ENCODE results near the gene RYR2.

Gene RYR2

GRCh38 chr1:237478842-237479241, 436.9 kb downstream of the RYR2 start:
- no peak for DNase-seq

DNA sequence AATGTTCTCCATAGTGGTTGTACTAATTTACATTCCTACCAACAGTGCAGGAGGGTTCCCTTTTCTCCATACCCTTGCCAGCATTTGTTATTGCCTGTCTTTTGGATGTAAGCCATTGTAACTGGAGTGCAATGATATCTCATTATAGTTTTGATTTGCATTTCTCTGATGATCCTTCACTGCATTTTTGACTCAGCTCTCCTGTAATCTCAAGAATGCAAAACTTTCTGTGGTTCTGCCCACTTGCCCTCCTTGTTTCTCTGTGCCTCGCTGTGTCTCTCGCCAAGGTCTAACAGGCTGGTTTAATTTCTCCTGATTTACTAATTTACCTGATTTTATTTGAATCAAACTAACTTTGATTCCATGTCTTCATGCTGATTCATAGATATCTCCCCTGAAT, 440.8 kb downstream of the RYR2 start:
- DNase-seq = no peak

DNA sequence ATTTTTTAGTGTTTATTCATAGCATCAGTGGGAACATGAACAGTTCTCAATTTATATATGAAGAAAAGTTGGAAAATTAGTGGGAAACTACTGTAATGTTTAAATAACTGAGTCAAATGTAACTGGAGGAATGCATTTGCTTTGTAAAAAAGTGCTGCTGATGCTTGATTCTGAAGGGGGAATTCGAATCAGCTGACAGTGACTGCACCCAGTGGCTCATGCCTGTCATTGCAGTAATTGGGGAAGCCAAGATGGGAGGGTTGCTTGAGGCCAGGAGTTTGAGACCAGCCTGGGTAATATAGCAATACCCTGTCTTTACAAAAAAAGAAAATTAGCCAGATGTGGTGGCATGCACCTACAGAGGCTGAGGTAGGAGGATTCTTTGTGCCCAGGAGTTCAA, 450.4 kb downstream of the RYR2 start:
- DNase-seq = no peak

DNA sequence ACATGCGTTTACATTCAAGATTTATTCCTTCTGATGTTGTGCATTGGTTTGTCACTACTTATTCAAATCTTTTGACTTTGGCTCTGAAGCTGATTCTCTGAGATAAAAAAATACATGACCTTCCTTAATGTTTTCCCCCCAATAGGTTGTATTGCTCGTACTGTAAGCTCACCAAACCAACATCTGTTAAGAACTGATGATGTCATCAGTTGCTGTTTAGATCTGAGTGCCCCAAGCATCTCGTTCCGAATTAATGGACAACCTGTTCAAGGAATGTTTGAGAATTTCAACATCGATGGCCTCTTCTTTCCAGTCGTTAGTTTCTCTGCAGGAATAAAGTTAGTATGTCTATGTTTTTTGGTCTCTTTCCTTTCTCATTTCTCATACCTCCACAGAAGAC, 458.6 kb downstream of the RYR2 start:
- DNase-seq = no peak

DNA sequence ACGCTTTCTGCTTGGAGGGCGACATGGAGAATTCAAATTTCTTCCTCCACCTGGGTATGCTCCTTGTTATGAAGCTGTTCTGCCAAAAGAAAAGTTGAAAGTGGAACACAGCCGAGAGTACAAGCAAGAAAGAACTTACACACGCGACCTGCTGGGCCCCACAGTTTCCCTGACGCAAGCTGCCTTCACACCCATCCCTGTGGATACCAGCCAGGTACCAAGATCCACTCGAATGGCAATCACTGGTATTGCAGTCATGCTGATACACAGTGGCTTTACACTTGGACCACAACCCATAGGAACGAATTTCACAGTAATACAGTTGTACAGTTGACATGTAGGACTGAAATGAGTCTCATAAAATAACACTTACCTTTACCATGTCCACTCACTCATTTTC, 461.3 kb downstream of the RYR2 start:
- DNase-seq = no peak

- DNase-seq = no peak
Measured at GRCh38 chr1:237507005-237507404, 465.0 kb downstream of the RYR2 start.

- DNase-seq = no peak
Measured at GRCh38 chr1:237509748-237510147, 467.8 kb downstream of the RYR2 start.

DNA sequence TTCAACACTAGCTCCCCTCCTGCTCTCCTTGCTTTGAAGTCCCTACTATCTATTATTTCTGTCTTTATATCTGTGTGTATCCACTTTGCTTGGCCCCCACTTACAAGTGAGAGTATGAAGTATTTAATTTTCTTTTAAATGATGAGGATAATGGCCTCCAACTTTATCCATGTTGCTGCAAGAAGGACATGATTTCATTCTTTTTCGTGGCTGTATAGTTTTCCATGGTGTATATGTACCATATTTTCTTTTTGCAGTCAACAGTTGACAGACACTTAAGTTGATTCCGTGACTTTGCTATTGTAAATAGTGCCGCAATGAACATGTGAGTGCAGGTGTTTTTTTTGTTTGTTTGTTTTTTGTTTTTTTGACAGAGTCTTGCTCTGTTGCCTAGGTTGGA, 483.1 kb downstream of the RYR2 start:
- DNase-seq = no peak

DNA sequence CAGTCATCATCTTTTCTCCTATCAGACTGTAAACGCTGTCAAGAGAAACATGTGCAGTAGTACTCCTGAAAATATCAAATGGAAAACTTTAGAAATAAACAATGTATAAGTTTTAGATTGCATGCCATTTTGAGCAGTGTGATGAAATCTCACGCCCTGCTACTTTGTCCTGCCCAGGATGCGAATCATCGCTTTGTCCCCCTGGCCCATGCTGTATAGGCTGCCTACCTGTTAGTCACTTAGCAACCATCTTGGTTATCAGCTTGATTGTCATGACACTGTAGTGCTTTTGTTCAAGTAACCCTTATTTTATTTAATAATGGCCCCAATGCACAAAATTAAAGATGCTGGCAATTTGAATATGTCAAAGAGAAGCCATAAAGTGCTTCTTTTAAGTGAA, 485.8 kb downstream of the RYR2 start:
- no peak for DNase-seq

DNA sequence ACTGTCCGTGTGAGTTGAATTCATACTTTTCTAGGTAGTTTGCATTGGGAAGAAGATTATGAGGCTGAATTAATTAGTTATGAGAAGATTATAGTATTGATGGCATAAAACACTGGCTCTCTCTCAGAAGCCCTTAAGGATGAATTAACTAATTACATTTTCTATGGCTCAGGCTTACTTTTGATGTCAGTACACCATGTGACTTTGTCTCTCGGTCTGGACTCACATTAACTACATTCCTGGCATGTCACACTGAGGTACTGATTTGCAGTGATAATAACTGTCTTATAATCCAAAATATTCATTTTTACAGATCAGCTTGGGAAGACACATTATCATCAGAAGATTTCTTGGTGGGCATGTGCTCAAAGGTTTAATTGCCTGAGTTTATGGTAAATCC, 486.6 kb downstream of the RYR2 start:
- no peak for DNase-seq

- DNase-seq = no peak
Measured at GRCh38 chr1:237539055-237539454, 497.1 kb downstream of the RYR2 start.

DNA sequence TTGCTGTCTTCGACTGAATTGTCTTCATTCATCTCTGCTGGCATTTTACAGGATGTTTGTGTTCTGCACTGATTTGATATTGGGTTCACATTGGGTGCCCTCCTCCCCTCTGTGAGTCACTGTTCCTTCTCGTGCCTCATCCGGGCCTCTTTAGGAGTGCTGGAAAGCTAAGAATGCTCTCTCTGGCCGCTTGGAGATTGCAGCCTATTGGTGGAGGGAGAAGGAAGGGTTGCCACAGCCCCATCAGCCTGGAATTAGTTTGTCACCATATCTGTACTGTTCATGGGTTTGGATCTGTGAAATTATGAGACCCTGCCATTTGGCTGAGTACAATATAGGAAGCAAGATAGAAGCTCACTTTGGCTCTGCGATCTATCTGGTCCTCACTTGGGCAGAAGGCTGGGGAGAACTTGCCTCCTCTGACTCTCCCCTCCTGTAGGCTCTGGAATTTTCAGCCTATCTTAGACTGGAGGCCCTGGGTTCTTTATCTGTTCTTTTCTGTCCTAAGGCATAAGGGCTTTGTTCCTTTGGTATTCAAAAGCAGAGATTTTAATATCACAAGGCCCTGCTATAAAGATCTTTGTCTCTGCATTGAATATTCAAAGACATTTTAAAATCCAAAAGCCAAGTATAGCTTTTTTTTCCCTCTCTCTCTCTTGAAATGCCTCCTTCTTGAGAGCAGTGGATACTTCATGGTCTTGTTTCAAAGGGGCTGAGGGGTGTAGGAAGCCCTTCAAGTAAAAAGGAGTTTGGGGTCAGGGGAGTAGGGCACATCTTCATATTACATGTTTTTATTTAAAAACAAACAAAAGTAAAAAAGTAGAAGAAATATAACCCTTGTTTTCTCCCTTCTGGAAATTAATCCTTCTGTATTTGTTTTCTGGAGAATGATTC, 500.8 kb downstream of the RYR2 start:
- no peak for DNase-seq

DNA sequence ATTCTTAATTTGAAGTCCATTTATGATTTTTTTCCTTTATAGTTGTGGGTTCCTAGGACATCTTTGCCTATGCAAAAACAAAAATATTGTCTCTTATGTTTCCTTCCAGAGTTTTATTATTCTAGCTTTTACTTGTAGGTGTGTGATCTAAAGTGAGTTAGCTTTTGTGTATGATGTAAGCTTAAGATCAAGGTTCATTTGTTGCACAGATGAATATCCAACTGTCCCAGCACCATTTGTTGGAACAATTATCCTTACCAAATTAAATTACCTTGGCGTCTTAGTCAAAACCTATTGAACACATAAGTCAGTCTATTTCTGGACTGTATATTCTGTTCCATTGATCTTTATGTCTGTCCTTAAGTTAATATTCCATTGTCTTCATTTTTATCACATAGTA, 511.1 kb downstream of the RYR2 start:
- DNase-seq = no peak

DNA sequence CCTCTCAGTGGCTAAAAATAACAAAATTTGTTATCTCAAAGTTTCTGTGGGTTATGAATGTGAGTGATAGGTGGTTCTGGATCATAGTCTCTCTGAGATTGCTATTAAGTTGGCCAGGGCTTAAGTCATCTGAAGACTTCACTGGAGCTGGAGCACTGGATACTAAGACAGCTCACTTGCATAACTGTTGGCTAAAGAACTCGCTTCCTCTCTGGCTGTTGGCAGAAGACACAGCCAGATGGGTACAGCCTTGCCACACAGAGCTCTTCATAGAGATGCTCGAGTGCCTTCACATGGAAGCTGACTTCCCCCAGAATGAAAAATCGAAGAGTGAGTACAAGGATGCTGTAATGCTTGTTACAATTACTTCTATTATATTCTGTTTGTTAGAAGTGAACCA, 514.9 kb downstream of the RYR2 start:
- DNase-seq = no peak

- no peak for DNase-seq
Measured at GRCh38 chr1:237562242-237562823, 520.3 kb downstream of the RYR2 start.

GRCh38 chr1:237565236-237565635, 523.3 kb downstream of the RYR2 start:
- DNase-seq = no peak

DNA sequence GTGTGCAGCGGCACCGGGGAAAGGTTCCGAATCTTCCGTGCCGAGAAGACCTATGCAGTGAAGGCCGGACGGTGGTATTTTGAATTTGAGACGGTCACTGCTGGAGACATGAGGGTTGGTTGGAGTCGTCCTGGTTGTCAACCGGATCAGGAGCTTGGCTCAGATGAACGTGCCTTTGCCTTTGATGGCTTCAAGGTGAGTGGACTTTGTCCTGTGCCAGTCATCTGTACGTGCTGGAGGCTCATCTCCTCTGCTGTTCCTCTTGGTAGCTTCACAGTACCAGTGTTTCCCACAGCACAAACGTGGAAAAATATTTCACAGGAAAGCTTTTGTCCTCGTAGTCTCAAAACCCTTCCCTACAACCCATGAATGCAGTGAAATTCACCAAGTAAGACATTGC, 524.6 kb downstream of the RYR2 start:
- no peak for DNase-seq

- no peak for DNase-seq
Measured at GRCh38 chr1:237568955-237569354, 527.0 kb downstream of the RYR2 start.

- DNase-seq = no peak
Measured at GRCh38 chr1:237570530-237570929, 528.5 kb downstream of the RYR2 start.

DNA sequence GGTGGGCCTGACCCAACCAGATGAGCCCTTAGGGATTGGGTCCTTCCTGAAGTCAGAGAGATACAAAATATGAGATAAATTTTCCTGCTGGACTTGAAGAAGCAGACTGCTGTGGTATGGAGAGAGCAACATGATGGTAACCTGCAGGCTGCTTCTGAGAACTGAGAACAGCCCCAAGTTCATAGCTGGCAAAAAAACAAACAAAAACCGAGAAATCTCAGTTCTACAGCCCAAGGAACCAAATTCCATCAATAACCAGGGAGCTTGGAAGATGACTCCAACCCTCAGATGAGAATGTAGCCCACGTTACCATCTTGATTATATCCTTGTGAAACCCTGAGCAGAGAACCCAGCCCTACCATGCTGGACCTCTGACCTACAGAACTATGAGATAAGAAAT, 532.6 kb downstream of the RYR2 start:
- no peak for DNase-seq

DNA sequence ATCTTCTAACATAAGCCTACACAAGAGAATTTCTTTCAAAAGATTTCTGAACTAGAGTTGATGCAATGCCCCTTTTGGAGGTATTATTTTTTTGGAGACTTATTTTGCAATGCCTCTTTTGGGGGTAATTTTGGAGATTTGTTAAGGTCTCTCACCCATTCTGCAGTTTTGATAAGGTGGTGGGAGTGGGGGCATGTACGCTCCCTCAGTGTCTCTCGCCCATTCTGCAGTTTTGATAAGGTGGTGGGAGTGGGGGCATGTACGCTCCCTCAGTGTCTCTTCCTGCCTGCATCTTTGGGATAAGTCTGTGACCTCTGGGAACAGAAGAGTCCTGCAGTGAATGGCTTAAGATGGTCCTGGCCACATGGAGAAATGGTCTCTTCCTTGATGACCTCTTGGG, 536.6 kb downstream of the RYR2 start:
- no peak for DNase-seq

DNA sequence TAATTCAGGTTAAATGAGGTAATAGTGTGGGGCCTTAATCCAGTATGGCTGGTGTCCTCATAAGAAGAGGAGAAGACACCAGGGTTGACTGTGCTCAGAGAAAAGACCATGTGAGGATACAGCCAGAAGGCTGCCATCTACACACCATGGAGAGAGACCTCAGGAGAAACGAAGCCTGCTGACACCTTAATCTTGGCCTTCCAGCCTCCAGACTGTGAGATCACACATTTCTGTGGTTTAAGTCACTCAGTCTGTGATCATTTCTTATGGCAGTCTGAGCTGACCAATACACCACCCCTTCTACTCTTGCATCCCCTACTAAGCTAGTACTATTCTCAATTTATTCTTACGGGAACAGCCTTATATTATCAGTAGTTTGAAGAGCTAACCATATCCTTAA, 538.7 kb downstream of the RYR2 start:
- no peak for DNase-seq

- no peak for DNase-seq
Measured at GRCh38 chr1:237583270-237583669, 541.3 kb downstream of the RYR2 start.

- DNase-seq = no peak
Measured at GRCh38 chr1:237583756-237584155, 541.8 kb downstream of the RYR2 start.

DNA sequence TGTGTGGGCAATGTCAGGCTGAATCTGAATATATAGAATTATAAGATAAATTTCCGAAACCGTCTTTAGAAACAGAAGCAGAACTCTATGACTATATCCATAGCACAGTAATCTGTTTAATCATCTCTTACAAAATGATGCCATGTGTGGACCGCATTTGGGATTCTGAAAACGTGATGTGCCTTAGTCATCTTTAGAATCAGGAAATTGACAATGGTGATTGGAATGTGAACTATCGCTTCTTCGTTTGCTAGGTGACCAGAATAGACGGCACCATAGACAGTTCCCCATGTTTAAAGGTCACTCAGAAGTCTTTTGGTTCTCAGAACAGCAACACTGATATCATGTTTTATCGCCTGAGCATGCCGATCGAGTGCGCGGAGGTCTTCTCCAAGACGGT, 548.4 kb downstream of the RYR2 start:
- DNase-seq = no peak
